Suprapubic skin (tissue), 4 donors: ENCODE results near the gene CXCL8. TPM values are rescaled to one million over a fixed set of nuclear protein-coding genes. Genes with fewer than 3 reads are reported as not detected.
"Not testable (repeated sequence)": the region's sequence is repeated elsewhere in the genome, so short reads cannot be mapped to it uniquely, and the experiment has no call there.

Experiments
- DNase-seq, 2 donors: peaks; one replicate each; pipeline ENCODE4 v3.0.0-alpha.2; 2019; ENCODE audit warnings: low spot score in 2 of 2
- H3K27ac ChIP-seq: fragments of 200-600 bp; sonication (generic); one replicate; pipeline ENCODE4 v1.5.1; 2019
- H3K27me3 ChIP-seq: fragments of 200-600 bp; sonication (generic); one replicate; pipeline ENCODE4 v1.5.1; 2019
- H3K36me3 ChIP-seq: fragments of 200-600 bp; sonication (generic); one replicate; pipeline ENCODE4 v1.5.1; 2019
- H3K4me1 ChIP-seq: fragments of 200-600 bp; sonication (generic); one replicate; pipeline ENCODE4 v1.5.1; 2019
- H3K4me3 ChIP-seq: fragments of 200-600 bp; sonication (generic); one replicate; pipeline ENCODE4 v1.5.1; 2019; ENCODE audit warnings: mild to moderate bottlenecking
- H3K9me3 ChIP-seq: fragments of 200-600 bp; sonication (generic); one replicate; pipeline ENCODE4 v1.5.1; 2019
- CTCF ChIP-seq, 2 donors: fragments of 200-600 bp in 1 of 2; fragments of 450-650 bp in 1 of 2; sonication (generic) in 1 of 2; IDR thresholded peaks; one replicate each; pipeline ENCODE4 v1.5.1; 2016 to 2019; ENCODE audit warnings: antibody characterized with exemption in 2 of 2, mild to moderate bottlenecking in 1 of 2, moderate library complexity in 1 of 2
- EP300 ChIP-seq: sonication (generic); formaldehyde crosslinking; IDR thresholded peaks from one replicate; pipeline ENCODE4 v1.6.1; 2017; ENCODE audit warnings: antibody characterized with exemption
- POLR2A ChIP-seq, 2 donors: fragments of 450-650 bp; IDR thresholded peaks; one replicate each; pipeline ENCODE4 v1.6.1; 2017; ENCODE audit warnings: antibody characterized with exemption in 2 of 2, mild to moderate bottlenecking in 2 of 2, moderate library complexity in 2 of 2
- POLR2AphosphoS5 ChIP-seq, 3 donors: sonication (generic); formaldehyde crosslinking; IDR thresholded peaks; one replicate each; pipeline ENCODE4 v1.6.1; 2017; ENCODE audit warnings: antibody characterized with exemption in 3 of 3
- WGBS: methylation state at CpG from one replicate; pipeline ENCODE4 v1.1.5; 2018; 5-methylcytosine and 5-hydroxymethylcytosine counted together
- total RNA-seq, 4 donors: library from RNA; depleted of rRNA; stranded (reverse); fragments of >200 nt; gene quantifications; one replicate each; pipeline ENCODE4 v1.1.0, GENCODE V29; 2016

The CXCL8 gene
- total RNA-seq, 4 donors from 2014 or later: 1.5 TPM; not detected in 3

GRCh38 chr4:73762409-73762808, 22.0 kb downstream of the CXCL8 start:
- Histone ChIP-seq H3K27me3 (no peaks in the 10 kb centered on the region), H3K36me3 (no peaks in the 10 kb centered on the region), H3K4me3 (no peak overlapping the region), H3K4me1 (no peaks in the 10 kb centered on the region), H3K27ac (no peak overlapping the region), H3K9me3 (no peaks in the 10 kb centered on the region)
- TF ChIP-seq EP300 (no peak), POLR2A (IDR thresholded peaks at IDR 0.05) (no peak), CTCF (IDR thresholded peaks at IDR 0.05) (no peak), POLR2AphosphoS5 (IDR thresholded peaks at IDR 0.05) (no peak)
- no peak for DNase-seq
- 66% methylated on average over 7 of the region's 7 CpGs for WGBS

GRCh38 chr4:73763877-73764276, 23.5 kb downstream of the CXCL8 start:
- DNase-seq: no peak
- no peak for TF ChIP-seq POLR2AphosphoS5 (IDR thresholded peaks at IDR 0.05)
- TF ChIP-seq POLR2A (IDR thresholded peaks at IDR 0.05): no peak
- TF ChIP-seq EP300: no peak
- TF ChIP-seq CTCF (IDR thresholded peaks at IDR 0.05): no peak
- Histone ChIP-seq H3K27me3 (no peaks in the 10 kb centered on the region), H3K27ac (no peak overlapping the region), H3K36me3 (no peaks in the 10 kb centered on the region), H3K9me3 (no peaks in the 10 kb centered on the region), H3K4me3 (no peak overlapping the region), H3K4me1 (no peaks in the 10 kb centered on the region)
- WGBS: 92% methylated on average over 6 of the region's 6 CpGs

- H3K9me3 ChIP-seq: no peaks in the 10 kb centered on the region
- WGBS: 92% methylated on average over 4 of the region's 4 CpGs
- no peaks in the 10 kb centered on the region for H3K4me1 ChIP-seq
- no peak for TF ChIP-seq EP300
- TF ChIP-seq POLR2A (IDR thresholded peaks at IDR 0.05): no peak
- TF ChIP-seq POLR2AphosphoS5 (IDR thresholded peaks at IDR 0.05): no peak
- no peak for DNase-seq
- H3K4me3 ChIP-seq: no peak overlapping the region
- H3K27ac ChIP-seq: no peak overlapping the region
- no peaks in the 10 kb centered on the region for H3K27me3 ChIP-seq
- H3K36me3 ChIP-seq: no peaks in the 10 kb centered on the region
These were observed 24.1 kb downstream of the CXCL8 start for GRCh38 chr4:73764513-73764912.

GRCh38 chr4:73765296-73765695, 24.9 kb downstream of the CXCL8 start:
- Histone ChIP-seq H3K9me3 (no peaks in the 10 kb centered on the region), H3K4me1 (no peaks in the 10 kb centered on the region), H3K4me3 (no peak overlapping the region), H3K27ac (no peak overlapping the region), H3K36me3 (no peaks in the 10 kb centered on the region), H3K27me3 (no peaks in the 10 kb centered on the region)
- 88% methylated on average over 2 of the region's 2 CpGs for WGBS
- no peak for DNase-seq
- no peak for TF ChIP-seq EP300
- no peak for TF ChIP-seq CTCF (IDR thresholded peaks at IDR 0.05)
- TF ChIP-seq POLR2AphosphoS5 (IDR thresholded peaks at IDR 0.05): no peak
- no peak for TF ChIP-seq POLR2A (IDR thresholded peaks at IDR 0.05)

- no peak for DNase-seq
- no peak overlapping the region for H3K4me3 ChIP-seq
- H3K27ac ChIP-seq: no peak overlapping the region
- no peaks in the 10 kb centered on the region for H3K4me1 ChIP-seq
- 50% methylated on average over 2 of the region's 2 CpGs for WGBS
- no peaks in the 10 kb centered on the region for H3K27me3 ChIP-seq
- H3K36me3 ChIP-seq: no peaks in the 10 kb centered on the region
- no peak for TF ChIP-seq POLR2A (IDR thresholded peaks at IDR 0.05)
- no peak for TF ChIP-seq CTCF (IDR thresholded peaks at IDR 0.05)
- no peak for TF ChIP-seq POLR2AphosphoS5 (IDR thresholded peaks at IDR 0.05)
- TF ChIP-seq EP300: no peak
- no peaks in the 10 kb centered on the region for H3K9me3 ChIP-seq
These were observed 30.5 kb downstream of the CXCL8 start for GRCh38 chr4:73770917-73771316.

GRCh38 chr4:73772363-73772762, 32.0 kb downstream of the CXCL8 start:
- Histone ChIP-seq H3K4me1 (no peaks in the 10 kb centered on the region), H3K27ac (no peak overlapping the region), H3K9me3 (no peaks in the 10 kb centered on the region), H3K27me3 (no peaks in the 10 kb centered on the region), H3K4me3 (no peak overlapping the region), H3K36me3 (no peaks in the 10 kb centered on the region)
- WGBS: 98% methylated on average over 1 of the region's 1 CpG
- no peak for DNase-seq
- no peak for TF ChIP-seq POLR2AphosphoS5 (IDR thresholded peaks at IDR 0.05)

GRCh38 chr4:73774406-73774805, 34.0 kb downstream of the CXCL8 start:
- H3K27ac ChIP-seq, H3K9me3 ChIP-seq, H3K4me3 ChIP-seq, DNase-seq, H3K4me1 ChIP-seq, H3K36me3 ChIP-seq, H3K27me3 ChIP-seq: not testable (repeated sequence)
- 91% methylated on average over 4 of the region's 4 CpGs for WGBS
